Measurements from ENCODE around the gene TRMT112.

TRMT112 gene

GRCh38 chr11:64290352-64291261, 26.8 kb downstream of the TRMT112 start:
- no peak for DNase-seq

- DNase-seq: no peak
Measured at GRCh38 chr11:64289002-64289564, 28.3 kb downstream of the TRMT112 start.

- no peak for DNase-seq
Measured at GRCh38 chr11:64288353-64288750, 29.0 kb downstream of the TRMT112 start.

- no peak for DNase-seq
Measured at GRCh38 chr11:64287676-64288352, 29.5 kb downstream of the TRMT112 start.

GRCh38 chr11:64286801-64287159, 30.6 kb downstream of the TRMT112 start:
- DNase-seq: no peak

GRCh38 chr11:64285885-64286800, 31.2 kb downstream of the TRMT112 start:
- no peak for DNase-seq

- DNase-seq: peak; percentile 64 to 83
Measured at GRCh38 chr11:64284962-64285884, 32.1 kb downstream of the TRMT112 start, which contains the start of gene GPR137. GPR137 (plus strand) TSS chr11:64285848; CDS start chr11:64286525, 677 bp downstream.

- peak; percentile 72 to 89 for DNase-seq
Measured at GRCh38 chr11:64284048-64284961, 33.1 kb downstream of the TRMT112 start, which contains the start of gene BAD. BAD (minus strand) TSS chr11:64284665; CDS start chr11:64284368, 297 bp downstream.

- no peak for DNase-seq
Measured at GRCh38 chr11:64283092-64283491, 34.3 kb downstream of the TRMT112 start.

- no peak for DNase-seq
Measured at GRCh38 chr11:64281957-64282770, 35.2 kb downstream of the TRMT112 start.

- DNase-seq: no peak
Measured at GRCh38 chr11:64278576-64279190, 38.7 kb downstream of the TRMT112 start.

GRCh38 chr11:64276653-64277431, 40.5 kb downstream of the TRMT112 start:
- no peak for DNase-seq

- DNase-seq: no peak
Measured at GRCh38 chr11:64275841-64276240, 41.5 kb downstream of the TRMT112 start.

GRCh38 chr11:64275031-64275800, 42.1 kb downstream of the TRMT112 start:
- no peak for DNase-seq

- DNase-seq: peak; percentile 97 to 98
Measured at GRCh38 chr11:64269540-64270220, 47.7 kb downstream of the TRMT112 start.

GRCh38 chr11:64268893-64269539, 48.3 kb downstream of the TRMT112 start:
- no peak for DNase-seq
